ENCODE data around the gene NEDD4L.
"Not testable (repeated sequence)": the region's sequence is repeated elsewhere in the genome, so short reads cannot be mapped to it uniquely, and the experiment has no call there.

NEDD4L gene

DNA sequence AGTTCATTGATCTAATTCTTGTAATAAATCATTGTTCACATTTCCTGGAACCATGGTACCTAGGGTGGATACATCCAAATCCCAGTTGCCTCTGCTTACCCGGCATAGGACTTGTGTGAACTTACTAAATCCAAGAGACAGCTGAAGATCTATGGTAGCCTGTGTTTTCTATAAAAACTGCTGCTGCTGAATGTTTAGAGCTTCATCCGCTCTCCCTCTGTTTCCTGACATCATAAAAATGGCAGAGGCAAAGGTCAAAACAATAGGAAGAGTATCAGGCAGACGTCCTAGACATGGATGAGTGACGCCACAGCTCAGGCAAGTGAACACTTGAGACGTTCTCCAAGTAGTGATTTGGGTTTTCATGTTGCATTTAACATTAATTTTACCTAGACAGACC lies 326.6 kb downstream of the NEDD4L start:
- H3K36me3 ChIP-seq (ENCODE audit: insufficient read depth, low read depth, low read length): peaks cover 89% of the 10 kb centered on the region
- no peak overlapping the region for H3K27ac ChIP-seq (ENCODE audit: low read length)

GRCh38 chr18:58373481-58373880 lies 329.5 kb downstream of the NEDD4L start:
- H3K27me3 ChIP-seq (ENCODE audit: insufficient read depth, low read length): no peaks in the 10 kb centered on the region
- H3K4me1 ChIP-seq (ENCODE audit: insufficient read depth, low read length): no peaks in the 10 kb centered on the region
- H3K36me3 ChIP-seq (ENCODE audit: insufficient read depth, low read depth, low read length): peaks cover 79% of the 10 kb centered on the region
- H3K4me3 ChIP-seq (ENCODE audit: low read length): no peak overlapping the region
- H3K27ac ChIP-seq (ENCODE audit: low read length): no peak overlapping the region
- H3K9me3 ChIP-seq (ENCODE audit: insufficient read depth, low read depth, low read length): no peaks in the 10 kb centered on the region
- H3K9ac ChIP-seq (ENCODE audit: low read depth, low read length): no peak overlapping the region

More for the DNA sequence above, 326.6 kb downstream of the NEDD4L start:
- Histone ChIP-seq H3K9ac (ENCODE audit: low read depth, low read length) (no peak overlapping the region), H3K27me3 (ENCODE audit: insufficient read depth, low read length) (no peaks in the 10 kb centered on the region), H3K4me1 (ENCODE audit: insufficient read depth, low read length) (no peaks in the 10 kb centered on the region), H3K4me3 (ENCODE audit: low read length) (no peak overlapping the region), H3K9me3 (ENCODE audit: insufficient read depth, low read depth, low read length) (no peaks in the 10 kb centered on the region)

DNA sequence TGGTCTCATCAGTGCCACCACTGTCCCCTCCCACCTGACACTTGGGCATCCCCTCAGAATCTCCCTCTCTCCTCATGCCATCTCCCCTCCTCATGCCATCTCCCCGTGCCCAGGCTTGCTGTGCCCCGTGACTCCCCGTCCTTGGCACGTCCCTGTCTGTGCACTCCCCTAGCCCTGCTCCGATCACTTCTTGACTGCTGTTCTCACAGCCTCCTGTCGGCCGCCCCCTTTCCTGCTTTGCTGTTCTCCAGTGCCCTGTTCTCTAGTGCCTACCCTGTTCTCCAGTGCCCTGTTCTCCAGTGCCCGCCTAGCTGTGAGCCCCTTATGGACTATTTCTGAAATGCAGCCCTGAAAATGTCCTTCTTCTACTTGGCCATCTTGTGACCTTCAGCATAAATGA lies 331.0 kb downstream of the NEDD4L start:
- H3K27ac ChIP-seq (ENCODE audit: low read length): no peak overlapping the region
- no peaks in the 10 kb centered on the region for H3K9me3 ChIP-seq (ENCODE audit: insufficient read depth, low read depth, low read length)

GRCh38 chr18:58378411-58379379 lies 334.7 kb downstream of the NEDD4L start:
- Histone ChIP-seq H3K27me3 (ENCODE audit: insufficient read depth, low read length) (no peaks in the 10 kb centered on the region), H3K27ac (ENCODE audit: low read length) (no peak overlapping the region), H3K36me3 (ENCODE audit: insufficient read depth, low read depth, low read length) (peaks cover 44% of the 10 kb centered on the region), H3K9ac (ENCODE audit: low read depth, low read length) (no peak overlapping the region), H3K4me3 (ENCODE audit: low read length) (no peak overlapping the region), H3K4me1 (ENCODE audit: insufficient read depth, low read length) (no peaks in the 10 kb centered on the region), H3K9me3 (ENCODE audit: insufficient read depth, low read depth, low read length) (no peaks in the 10 kb centered on the region)

More for the DNA sequence above, 331.0 kb downstream of the NEDD4L start:
- Histone ChIP-seq H3K4me1 (ENCODE audit: insufficient read depth, low read length) (no peaks in the 10 kb centered on the region), H3K9ac (ENCODE audit: low read depth, low read length) (no peak overlapping the region), H3K4me3 (ENCODE audit: low read length) (no peak overlapping the region), H3K36me3 (ENCODE audit: insufficient read depth, low read depth, low read length) (peaks cover 66% of the 10 kb centered on the region), H3K27me3 (ENCODE audit: insufficient read depth, low read length) (no peaks in the 10 kb centered on the region)

DNA sequence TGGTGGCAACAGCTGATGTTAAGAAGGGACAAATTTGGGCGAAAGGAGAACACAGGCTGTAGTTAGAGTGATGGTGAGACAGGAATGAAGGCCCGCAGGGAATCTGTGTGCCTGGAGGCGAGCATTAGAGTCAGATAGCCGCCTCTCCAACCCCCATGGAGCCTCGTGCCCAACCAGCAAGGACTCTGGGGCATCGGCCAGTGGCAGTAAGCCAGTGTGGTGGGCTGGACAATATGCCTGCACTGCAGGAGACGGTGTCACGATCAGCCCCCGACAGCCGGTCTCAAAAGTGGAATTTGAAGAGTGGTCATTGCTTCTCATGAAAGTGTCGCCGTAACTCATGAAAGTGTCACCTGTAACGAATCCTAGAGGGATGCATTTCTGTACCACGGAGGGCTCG lies 335.4 kb downstream of the NEDD4L start:
- peaks cover 45% of the 10 kb centered on the region for H3K36me3 ChIP-seq (ENCODE audit: insufficient read depth, low read depth, low read length)
- no peak overlapping the region for H3K9ac ChIP-seq (ENCODE audit: low read depth, low read length)
- no peak overlapping the region for H3K4me3 ChIP-seq (ENCODE audit: low read length)
- H3K27me3 ChIP-seq (ENCODE audit: insufficient read depth, low read length): no peaks in the 10 kb centered on the region
- H3K9me3 ChIP-seq (ENCODE audit: insufficient read depth, low read depth, low read length): no peaks in the 10 kb centered on the region
- H3K27ac ChIP-seq (ENCODE audit: low read length): no peak overlapping the region
- H3K4me1 ChIP-seq (ENCODE audit: insufficient read depth, low read length): no peaks in the 10 kb centered on the region

DNA sequence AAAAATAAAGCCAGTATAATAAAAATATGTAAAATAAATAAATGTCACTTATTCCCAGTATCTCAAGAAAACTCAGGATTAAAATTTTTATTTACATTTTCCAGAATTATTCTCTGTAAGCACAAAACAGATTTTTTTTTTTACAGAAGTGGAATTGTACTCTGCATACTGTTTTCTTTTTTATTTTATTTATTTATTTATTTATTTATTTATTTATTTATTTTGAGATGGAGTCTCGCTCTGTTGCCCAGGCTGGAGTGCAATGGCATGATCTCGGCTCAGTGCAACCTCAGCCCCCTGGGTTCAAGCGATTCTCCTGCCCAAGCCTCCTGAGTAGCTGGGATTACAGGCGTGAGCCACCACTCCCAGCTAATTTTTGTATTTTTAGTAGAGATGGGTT lies 336.1 kb downstream of the NEDD4L start:
- not testable (repeated sequence) for H3K4me3 ChIP-seq (ENCODE audit: low read length); H3K9me3 ChIP-seq (ENCODE audit: insufficient read depth, low read depth, low read length); H3K9ac ChIP-seq (ENCODE audit: low read depth, low read length); H3K4me1 ChIP-seq (ENCODE audit: insufficient read depth, low read length); H3K27ac ChIP-seq (ENCODE audit: low read length); H3K27me3 ChIP-seq (ENCODE audit: insufficient read depth, low read length)
- H3K36me3 ChIP-seq (ENCODE audit: insufficient read depth, low read depth, low read length): peaks cover 45% of the 10 kb centered on the region

DNA sequence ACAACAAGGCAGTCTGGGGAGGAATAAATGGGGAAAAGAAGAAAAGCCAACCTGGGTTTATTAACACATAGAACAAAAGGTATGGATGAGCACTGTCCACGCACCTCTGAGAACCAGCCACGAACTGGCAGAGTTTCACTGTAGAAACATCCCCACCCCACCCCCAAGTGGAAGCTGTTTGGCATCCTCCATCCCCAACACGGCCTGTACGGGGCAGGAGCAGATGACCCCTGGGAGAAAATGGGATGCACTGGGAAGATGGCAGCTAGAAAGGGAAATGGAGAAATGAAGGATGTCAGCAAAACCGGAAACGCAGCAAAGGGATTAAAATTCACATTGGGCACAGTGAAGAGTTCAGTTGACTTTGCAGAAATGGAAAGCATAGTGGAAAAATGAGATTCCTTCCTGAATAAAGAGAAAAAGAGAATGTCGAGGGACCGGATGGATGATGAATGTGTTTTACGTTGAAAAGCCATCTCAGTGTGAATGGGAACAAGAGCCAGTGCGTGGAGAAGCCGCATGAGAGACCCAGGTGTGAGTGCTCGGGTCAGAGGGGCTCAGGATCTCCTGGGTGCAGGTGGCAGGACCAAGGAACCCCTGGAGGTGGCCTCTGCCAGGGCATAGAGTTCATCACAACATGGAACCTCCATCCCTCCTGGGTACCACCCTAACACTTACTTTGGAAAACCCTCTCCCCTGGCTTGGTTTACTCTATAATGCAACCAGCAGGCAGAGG lies 337.8 kb downstream of the NEDD4L start:
- H3K27ac ChIP-seq (ENCODE audit: low read length): no peak overlapping the region
- no peak overlapping the region for H3K4me3 ChIP-seq (ENCODE audit: low read length)
- H3K9ac ChIP-seq (ENCODE audit: low read depth, low read length): no peak overlapping the region
- no peaks in the 10 kb centered on the region for H3K27me3 ChIP-seq (ENCODE audit: insufficient read depth, low read length)
- H3K9me3 ChIP-seq (ENCODE audit: insufficient read depth, low read depth, low read length): no peaks in the 10 kb centered on the region
- H3K4me1 ChIP-seq (ENCODE audit: insufficient read depth, low read length): no peaks in the 10 kb centered on the region
- peaks cover 47% of the 10 kb centered on the region for H3K36me3 ChIP-seq (ENCODE audit: insufficient read depth, low read depth, low read length)

- Histone ChIP-seq H3K27ac (ENCODE audit: low read length) (no peak overlapping the region), H3K4me3 (ENCODE audit: low read length) (no peak overlapping the region), H3K36me3 (ENCODE audit: insufficient read depth, low read depth, low read length) (peaks cover 47% of the 10 kb centered on the region), H3K9ac (ENCODE audit: low read depth, low read length) (no peak overlapping the region), H3K4me1 (ENCODE audit: insufficient read depth, low read length) (no peaks in the 10 kb centered on the region), H3K27me3 (ENCODE audit: insufficient read depth, low read length) (no peaks in the 10 kb centered on the region), H3K9me3 (ENCODE audit: insufficient read depth, low read depth, low read length) (no peaks in the 10 kb centered on the region)
Measured at GRCh38 chr18:58382446-58382845, 338.4 kb downstream of the NEDD4L start.

GRCh38 chr18:58385472-58385871 lies 341.4 kb downstream of the NEDD4L start:
- H3K9me3 ChIP-seq (ENCODE audit: insufficient read depth, low read depth, low read length): no peaks in the 10 kb centered on the region
- peaks cover 74% of the 10 kb centered on the region for H3K36me3 ChIP-seq (ENCODE audit: insufficient read depth, low read depth, low read length)
- no peak overlapping the region for H3K4me3 ChIP-seq (ENCODE audit: low read length)

GRCh38 chr18:58386780-58387179 lies 342.8 kb downstream of the NEDD4L start:
- no peaks in the 10 kb centered on the region for H3K4me1 ChIP-seq (ENCODE audit: insufficient read depth, low read length)
- no peak overlapping the region for H3K27ac ChIP-seq (ENCODE audit: low read length)
- peaks cover 87% of the 10 kb centered on the region for H3K36me3 ChIP-seq (ENCODE audit: insufficient read depth, low read depth, low read length)
- no peak overlapping the region for H3K9ac ChIP-seq (ENCODE audit: low read depth, low read length)
- H3K9me3 ChIP-seq (ENCODE audit: insufficient read depth, low read depth, low read length): no peaks in the 10 kb centered on the region
- H3K27me3 ChIP-seq (ENCODE audit: insufficient read depth, low read length): no peaks in the 10 kb centered on the region
- H3K4me3 ChIP-seq (ENCODE audit: low read length): no peak overlapping the region

More at GRCh38 chr18:58385472-58385871, 341.4 kb downstream of the NEDD4L start:
- Histone ChIP-seq H3K27me3 (ENCODE audit: insufficient read depth, low read length) (no peaks in the 10 kb centered on the region), H3K27ac (ENCODE audit: low read length) (no peak overlapping the region), H3K9ac (ENCODE audit: low read depth, low read length) (no peak overlapping the region), H3K4me1 (ENCODE audit: insufficient read depth, low read length) (no peaks in the 10 kb centered on the region)

DNA sequence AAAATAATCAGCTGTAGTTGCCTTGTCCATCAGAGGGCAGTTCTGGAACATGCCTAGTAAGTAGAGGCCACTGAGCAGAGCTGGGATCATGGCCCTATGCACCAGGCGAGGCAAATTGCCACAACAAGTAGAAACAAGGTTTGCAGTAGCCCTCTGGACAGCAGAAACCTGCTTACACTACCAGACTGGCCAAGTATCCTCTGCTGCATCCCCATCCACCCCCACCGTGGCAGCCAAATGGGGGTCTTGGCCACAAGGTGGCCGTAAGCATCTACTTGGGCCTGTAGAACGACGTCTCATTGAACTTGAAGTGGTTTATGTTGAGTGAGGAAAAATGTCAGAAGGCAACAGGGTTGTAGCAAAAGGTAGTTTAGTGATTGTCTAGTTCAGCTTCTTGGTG lies 343.7 kb downstream of the NEDD4L start:
- Histone ChIP-seq H3K4me3 (ENCODE audit: low read length) (no peak overlapping the region), H3K4me1 (ENCODE audit: insufficient read depth, low read length) (peaks cover 2% of the 10 kb centered on the region; the same call in 1 of the 2 replicates), H3K36me3 (ENCODE audit: insufficient read depth, low read depth, low read length) (peaks cover 89% of the 10 kb centered on the region), H3K27ac (ENCODE audit: low read length) (no peak overlapping the region), H3K9ac (ENCODE audit: low read depth, low read length) (no peak overlapping the region), H3K9me3 (ENCODE audit: insufficient read depth, low read depth, low read length) (no peaks in the 10 kb centered on the region), H3K27me3 (ENCODE audit: insufficient read depth, low read length) (no peaks in the 10 kb centered on the region)
